GM20431 (cell line): ENCODE data around the gene WDR93.

Source experiments
- in situ Hi-C: fragments of 300-500 bp; cut with MseI, MboI; formaldehyde crosslinking; loops from one replicate; pipeline ENCODE4 v1.15.0; 2020; ENCODE audit warnings: low sequenced_read_pairs; ENCODE audit not compliant: unreplicated experiment

Gene WDR93

GRCh38 chr15:89745768-89746167 lies 55.2 kb downstream of the WDR93 start:
- in situ Hi-C loops, result loop anchor here (25.0 kb wide), 1 partner anchor 342 kb away; no protein-coding TSS in a partner anchor

DNA sequence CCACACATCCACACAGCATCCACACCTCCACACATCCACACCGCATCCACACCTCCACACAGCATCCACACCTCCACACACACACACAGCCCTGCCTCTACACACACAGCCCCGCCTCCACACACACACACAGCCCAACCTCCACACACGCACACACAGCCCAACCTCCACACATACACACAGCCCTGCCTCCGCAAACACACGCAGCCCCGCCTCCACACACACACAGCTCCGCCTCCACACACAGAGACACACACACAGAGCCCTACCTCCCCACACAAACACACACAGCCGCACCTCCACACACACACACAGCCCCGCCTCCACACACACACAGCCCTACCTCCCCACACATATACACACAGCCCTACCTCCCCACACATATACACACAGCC lies 55.8 kb downstream of the WDR93 start:
- in situ Hi-C loops, result loop anchor here (25.0 kb wide), 1 partner anchor 341 kb away; no protein-coding TSS in a partner anchor

- in situ Hi-C loops, result loop anchor here (25.0 kb wide), 1 partner anchor 339 kb away; no protein-coding TSS in a partner anchor
These were observed 57.4 kb downstream of the WDR93 start for GRCh38 chr15:89747708-89748682.

DNA sequence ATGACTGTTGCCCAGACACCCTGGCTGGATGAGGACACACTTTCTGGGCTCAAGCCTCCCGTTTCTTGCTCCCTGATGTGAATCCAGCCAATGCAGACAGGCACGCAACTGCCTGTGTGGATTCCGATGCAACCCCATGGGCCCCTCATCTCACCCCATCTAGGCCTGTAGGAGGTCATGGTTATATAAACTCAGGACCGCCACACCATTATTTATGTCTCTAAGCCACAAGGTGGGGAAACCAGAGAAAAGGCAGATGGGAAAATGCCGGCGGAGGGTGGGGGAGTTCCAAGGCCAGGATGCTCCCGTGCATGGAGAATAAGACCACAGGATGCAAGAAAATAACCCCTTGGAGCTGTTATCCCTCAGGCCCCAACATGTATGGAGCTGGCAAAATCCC lies 58.4 kb downstream of the WDR93 start:
- in situ Hi-C loops, result loop anchor here (25.0 kb wide), 1 partner anchor 338 kb away; no protein-coding TSS in a partner anchor

DNA sequence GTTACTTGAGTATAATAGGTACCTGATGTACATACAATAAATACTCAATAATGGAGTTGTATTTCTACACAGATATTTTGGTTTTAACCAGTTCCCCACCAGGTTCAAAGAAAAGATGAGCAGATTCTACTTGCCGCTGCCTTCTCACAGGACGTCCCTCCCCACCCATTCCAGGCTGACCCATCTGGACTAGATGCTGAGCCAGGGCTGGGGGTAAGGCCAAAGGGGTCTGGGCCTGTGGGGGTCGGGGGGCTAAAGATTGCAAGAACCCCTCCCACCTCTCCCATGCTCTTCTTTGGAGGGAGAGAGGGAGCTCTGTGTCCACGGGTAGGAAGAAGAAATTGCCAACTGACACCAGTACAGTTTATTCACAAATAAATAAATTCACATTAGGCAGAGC lies 58.9 kb downstream of the WDR93 start:
- in situ Hi-C loops, result loop anchor here (25.0 kb wide), 1 partner anchor 338 kb away; no protein-coding TSS in a partner anchor

- in situ Hi-C loops, result loop anchor here (10.0 to 25.0 kb wide), 2 partner anchors 125 to 337 kb away; no protein-coding TSS in a partner anchor
These were observed 59.4 kb downstream of the WDR93 start for GRCh38 chr15:89749951-89750559.

DNA sequence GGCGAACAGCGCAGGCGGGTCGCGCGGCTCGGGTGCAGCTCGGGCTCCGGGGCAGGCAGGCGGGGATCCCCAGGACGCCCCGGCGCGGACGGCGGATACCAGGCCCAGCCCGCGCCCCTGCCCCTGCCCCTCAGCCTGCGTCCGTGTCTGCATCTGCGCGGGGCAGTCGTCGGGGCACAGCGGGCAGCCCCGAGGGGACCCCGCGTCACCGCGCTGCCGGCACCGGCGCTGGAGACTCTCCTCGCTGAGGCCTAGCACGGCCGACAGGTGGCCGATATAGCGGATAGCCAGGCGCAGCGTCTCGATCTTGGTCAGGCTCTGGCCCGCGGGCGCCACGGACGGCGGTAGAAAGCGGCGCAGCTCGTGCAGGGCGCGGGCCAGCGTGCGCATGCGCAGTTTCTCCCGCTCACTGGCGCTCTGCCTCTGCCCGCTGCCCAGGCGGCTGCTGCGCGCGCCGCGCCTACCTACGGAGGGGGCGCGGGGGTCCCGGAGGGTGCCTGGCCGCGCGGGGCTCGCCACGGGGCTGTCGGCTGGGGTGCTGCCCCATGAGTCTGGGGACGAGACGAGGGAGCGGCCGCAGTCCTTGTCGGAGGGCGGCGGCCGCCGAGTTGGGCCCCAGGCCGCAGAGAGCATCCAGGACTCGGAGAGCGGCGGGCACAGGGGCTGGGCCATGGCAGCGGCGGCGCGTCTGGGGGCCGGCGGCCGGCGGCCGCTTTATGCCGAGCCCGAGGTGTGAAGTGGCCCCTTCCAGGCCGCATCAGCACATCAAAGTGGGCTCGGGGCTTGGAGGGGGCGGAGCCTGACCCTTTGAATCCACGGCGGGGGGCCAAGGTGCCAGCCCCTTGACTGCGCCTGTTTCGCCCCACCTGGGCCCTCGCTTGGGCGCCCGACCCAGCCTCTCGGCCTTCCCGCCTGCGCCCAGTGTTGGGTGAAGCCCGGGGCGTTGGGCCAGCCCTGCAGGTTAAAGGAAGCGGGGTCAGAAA lies 60.2 kb downstream of the WDR93 start, which contains the start of gene MESP1:
Gene MESP1 (minus strand): TSS at position 690 of the 983 bp plus-strand sequence. CDS start 18 bp downstream, at position 672.
- in situ Hi-C loops, result loop anchor here (10.0 kb wide), 1 partner anchor 124 kb away; no protein-coding TSS in a partner anchor

GRCh38 chr15:89751748-89752147 lies 61.1 kb downstream of the WDR93 start:
- in situ Hi-C loops, result loop anchor here (10.0 kb wide), 1 partner anchor 123 kb away; no protein-coding TSS in a partner anchor

DNA sequence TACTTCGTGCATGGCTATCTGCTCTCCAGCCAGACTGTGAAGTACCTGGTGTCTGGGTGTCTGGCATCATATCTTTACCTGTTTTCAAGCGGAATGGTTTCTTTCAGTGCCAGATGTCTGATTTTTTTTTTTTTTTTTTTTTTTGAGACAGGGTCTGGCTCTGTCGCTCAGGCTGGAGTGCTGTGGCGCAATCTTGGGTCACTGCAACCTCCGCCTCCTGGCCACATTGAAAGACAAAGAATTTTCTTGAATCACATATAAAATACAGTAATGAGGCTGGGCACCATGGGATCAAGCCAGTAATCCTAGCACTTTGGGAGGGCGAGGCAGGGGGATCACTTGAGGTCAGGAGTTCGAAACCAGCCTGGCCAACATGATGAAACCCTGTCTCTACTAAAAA lies 63.2 kb downstream of the WDR93 start:
- in situ Hi-C loops, result loop anchor here (10.0 kb wide), 1 partner anchor 121 kb away; no protein-coding TSS in a partner anchor

DNA sequence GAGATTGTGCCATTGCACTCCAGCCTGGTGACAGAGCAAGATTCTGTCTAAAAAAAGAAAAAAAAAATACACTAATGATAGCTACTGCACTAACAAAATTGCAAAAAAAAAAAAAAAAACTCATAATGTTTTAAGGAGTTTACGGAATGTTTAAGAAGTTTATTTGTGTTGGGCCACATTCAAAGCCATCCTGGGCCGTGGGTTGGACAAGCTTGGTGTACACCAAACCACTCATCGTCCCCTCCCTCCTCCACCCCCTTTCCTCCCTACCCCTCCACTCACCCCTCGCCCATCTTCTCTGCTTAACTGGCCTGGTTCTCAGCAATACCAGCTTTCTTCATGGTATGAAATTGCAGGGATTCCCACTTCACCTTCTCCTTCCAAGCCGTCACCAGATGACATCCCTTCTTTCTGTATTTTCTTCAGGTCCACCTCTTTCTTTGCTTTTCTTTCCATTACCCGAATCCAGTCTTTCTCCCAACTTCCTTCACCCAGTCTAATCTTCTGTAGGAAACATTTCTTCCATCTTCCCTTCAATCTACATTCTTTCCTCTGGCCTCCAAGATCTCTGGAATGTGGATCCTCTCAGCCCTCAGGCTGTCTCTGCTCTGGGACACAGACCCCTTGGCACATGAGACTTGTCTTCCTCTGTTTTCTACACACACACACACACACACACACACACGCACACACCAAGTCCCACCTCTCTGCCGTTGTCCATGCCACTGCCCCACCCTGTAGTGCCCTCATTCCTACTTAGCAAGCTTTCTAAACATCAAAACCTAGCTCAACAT lies 63.9 kb downstream of the WDR93 start:
- in situ Hi-C loops, result loop anchor here (10.0 kb wide), 1 partner anchor 120 kb away; no protein-coding TSS in a partner anchor

DNA sequence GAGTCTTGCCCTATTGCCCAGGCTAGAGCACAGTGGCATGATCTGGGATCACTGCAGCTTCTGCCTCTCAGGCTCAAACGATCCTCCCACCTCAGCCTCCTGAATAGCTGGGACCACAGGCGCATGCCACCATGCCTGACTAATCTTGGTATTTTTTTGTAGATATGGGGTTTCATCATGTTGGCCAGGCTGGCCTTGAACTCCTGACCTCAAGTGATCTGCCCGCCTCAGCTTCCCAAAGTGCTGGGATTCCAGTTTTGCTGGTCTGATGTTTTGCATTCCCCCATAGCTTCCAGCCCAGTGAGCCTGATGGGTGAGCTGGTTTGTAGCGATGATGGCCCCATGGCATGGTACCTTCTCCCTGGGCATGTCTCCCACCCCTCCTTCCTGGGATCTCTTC lies 65.1 kb downstream of the WDR93 start:
- in situ Hi-C loops, result loop anchor here (10.0 kb wide), 1 partner anchor 119 kb away; no protein-coding TSS in a partner anchor

GRCh38 chr15:89756897-89757296 lies 66.3 kb downstream of the WDR93 start:
- in situ Hi-C loops, result loop anchor here (10.0 kb wide), 1 partner anchor 118 kb away; no protein-coding TSS in a partner anchor

- in situ Hi-C loops, result loop anchor here (10.0 kb wide), 1 partner anchor 117 kb away; no protein-coding TSS in a partner anchor
These were observed 67.7 kb downstream of the WDR93 start for GRCh38 chr15:89758283-89758682.

- in situ Hi-C loops, result loop anchor here (10.0 kb wide), 1 partner anchor 116 kb away; no protein-coding TSS in a partner anchor
These were observed 68.4 kb downstream of the WDR93 start for GRCh38 chr15:89758981-89759380.

DNA sequence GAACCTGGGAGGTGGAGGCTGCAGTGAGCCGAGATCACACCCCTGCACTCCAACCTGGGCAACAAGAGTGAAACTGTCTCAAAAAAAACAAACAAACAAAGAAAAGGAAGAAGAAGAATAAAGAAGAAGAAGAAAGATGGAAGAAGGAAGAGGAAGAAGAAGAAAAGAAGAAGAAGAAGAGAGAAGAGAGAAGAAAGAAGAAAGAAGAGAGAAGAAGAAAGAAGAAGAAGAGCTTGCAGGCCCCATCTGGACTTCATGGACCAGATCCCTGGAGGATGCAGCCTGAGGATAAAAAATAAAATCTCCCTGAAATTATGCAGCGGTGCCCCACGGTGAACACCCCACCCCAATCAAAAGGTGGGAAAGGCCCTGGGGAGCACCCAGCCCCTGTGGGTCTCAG lies 69.2 kb downstream of the WDR93 start:
- in situ Hi-C loops, result loop anchor here (10.0 kb wide), 1 partner anchor 115 kb away; no protein-coding TSS in a partner anchor

DNA sequence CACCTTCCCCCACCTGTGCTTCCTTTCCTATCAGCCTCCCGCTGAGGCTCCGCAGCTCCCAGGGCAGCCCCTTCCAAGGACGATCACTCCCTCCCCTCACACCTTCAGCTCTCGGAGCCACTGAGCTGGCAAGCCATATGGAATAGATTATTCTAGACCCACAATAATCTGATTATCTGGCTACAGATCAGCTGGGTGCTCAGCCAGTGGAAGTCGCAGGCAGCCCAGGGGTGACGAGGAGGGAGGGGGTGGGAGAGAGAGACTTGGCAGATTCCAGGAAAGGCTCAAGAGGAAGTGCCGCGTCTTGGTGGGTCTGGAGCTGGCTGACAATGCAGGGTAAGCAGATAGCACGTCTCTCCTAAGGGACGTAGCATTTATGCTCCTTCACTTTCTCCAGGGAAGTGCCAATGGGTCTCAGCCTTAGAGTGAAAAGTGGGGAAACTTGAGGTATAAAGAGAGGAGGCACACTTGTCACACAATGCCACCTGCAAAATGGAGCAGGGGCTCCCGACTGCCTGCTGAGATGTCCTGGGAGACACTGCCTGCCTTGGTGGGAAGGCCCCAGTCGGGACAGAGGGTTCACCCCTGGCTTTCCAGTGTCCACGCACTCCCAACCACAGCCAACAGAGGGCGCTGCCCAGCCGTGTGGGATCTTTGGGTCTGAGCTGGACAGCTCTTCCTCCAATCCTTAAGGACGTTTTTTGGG lies 69.8 kb downstream of the WDR93 start:
- in situ Hi-C loops, result no loop called here

DNA sequence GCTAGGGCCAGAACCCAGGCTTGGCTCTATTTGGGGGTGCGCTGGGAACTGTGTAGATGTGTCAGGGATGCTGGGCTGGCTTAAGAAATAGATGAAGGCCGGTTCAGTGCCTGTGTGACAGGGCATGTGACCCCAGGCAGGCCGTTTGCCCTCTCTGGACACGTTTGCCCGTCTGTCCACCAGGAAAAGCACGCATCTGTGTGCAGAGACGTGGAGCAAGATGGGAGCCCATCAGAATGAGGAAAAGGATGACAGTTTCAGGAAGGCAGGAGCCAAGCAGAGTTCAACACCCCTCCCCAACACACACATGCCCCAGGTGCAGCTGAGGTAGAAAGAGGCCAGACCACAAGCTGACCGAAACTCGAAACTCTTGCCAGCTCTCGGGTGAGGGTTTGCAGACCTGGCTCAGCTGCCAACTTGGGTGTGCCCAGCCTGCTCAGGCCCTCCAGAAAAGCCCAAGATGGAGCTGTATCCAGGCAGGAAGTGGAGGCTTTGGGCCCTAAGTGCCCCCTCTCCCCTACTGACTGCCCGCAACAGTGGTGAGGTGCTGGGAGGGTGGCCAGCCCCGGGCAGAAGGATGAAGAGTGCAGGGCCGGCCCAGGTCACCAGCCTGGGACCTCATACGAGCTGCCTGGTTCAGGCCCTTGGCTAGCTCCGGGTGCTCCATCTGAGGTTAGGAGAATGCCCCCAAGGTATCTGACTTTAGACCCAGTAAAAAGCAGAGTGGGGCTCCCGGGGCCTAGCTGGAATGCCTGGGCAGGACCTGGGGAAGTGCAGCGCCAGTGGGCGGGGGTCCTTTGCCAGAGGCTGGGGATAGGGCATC lies 70.6 kb downstream of the WDR93 start:
- in situ Hi-C loops, result no loop called here
